Naive thymus-derived CD8-positive, alpha-beta T cell (primary cell): ENCODE measurements around the gene SLC4A3. TPM values are rescaled to one million over a fixed set of nuclear protein-coding genes. Genes with fewer than 3 reads are reported as not detected.

Experiments used
- polyA plus RNA-seq, 3 donors: library from polyadenylated mRNA; unstranded; fragments of 300-500 nt; fragmentation: Illumina TruSeq; gene quantifications; one replicate each; pipeline ENCODE4 v1.2.3, GENCODE V29; 2021
- total RNA-seq, 8 experiments: library from RNA in 2 of 8; stranded (reverse) in 2 of 8; gene quantifications; one replicate each; pipeline ENCODE4 v1.2.3 and lab custom pipeline; 2021 to 2026

Gene SLC4A3
- total and polyA plus RNA-seq, 5 experiments from 2014 or later: 0.19 to 0.36 TPM; not detected in 3

Other genes starting within 250 kb of the SLC4A3 start
- 10 to 100 TPM; 81.9 to 89.1 TPM for gene DNPEP, start 239.7 kb upstream of the SLC4A3 start, total RNA-seq
- 10 to 100 TPM; 51.2 to 62.6 (median 53.1) TPM for gene DNPEP, start 239.7 kb upstream of the SLC4A3 start, polyA plus RNA-seq
- not detected for gene DES, start 209.3 kb upstream of the SLC4A3 start, total RNA-seq
- gene DES, start 209.3 kb upstream of the SLC4A3 start, polyA plus RNA-seq: not detected
- 10 to 100 TPM; 20.3 to 22.5 TPM for gene SPEG, start 192.8 kb upstream of the SLC4A3 start, total RNA-seq
- 1 to 10 TPM; 1.6 to 3.0 (median 2.7) TPM for gene SPEG, start 192.8 kb upstream of the SLC4A3 start, polyA plus RNA-seq
- gene GMPPA, start 128.7 kb upstream of the SLC4A3 start, total RNA-seq: 10 to 100 TPM; 22.5 to 26.9 TPM
- 10 to 100 TPM; 12.1 to 22.0 (median 17.0) TPM for gene GMPPA, start 128.7 kb upstream of the SLC4A3 start, polyA plus RNA-seq
- gene ASIC4, start 113.1 kb upstream of the SLC4A3 start, total RNA-seq: under 1 TPM; 0.21 to 0.30 TPM
- gene ASIC4, start 113.1 kb upstream of the SLC4A3 start, polyA plus RNA-seq: not detected
- gene CHPF, start 83.8 kb upstream of the SLC4A3 start, total RNA-seq: 1 to 10 TPM; 3.7 to 3.8 TPM
- 1 to 10 TPM; 3.8 to 4.2 (median 4.2) TPM for gene CHPF, start 83.8 kb upstream of the SLC4A3 start, polyA plus RNA-seq
- under 1 TPM; 0.36 to 0.49 TPM for gene TMEM198, start 83.6 kb upstream of the SLC4A3 start, total RNA-seq
- gene TMEM198, start 83.6 kb upstream of the SLC4A3 start, polyA plus RNA-seq: under 1 TPM in 1 of 3 donors, not detected in 2; 0.21 TPM
- gene OBSL1, start 56.1 kb upstream of the SLC4A3 start, total RNA-seq: 1 to 10 TPM in 1 of 2 experiments, under 1 TPM in 1; 0.96 to 1.1 TPM
- not detected for gene OBSL1, start 56.1 kb upstream of the SLC4A3 start, polyA plus RNA-seq
- gene INHA, start 55.3 kb upstream of the SLC4A3 start, total RNA-seq: not detected
- gene INHA, start 55.3 kb upstream of the SLC4A3 start, polyA plus RNA-seq: not detected
- 10 to 100 TPM; 42.7 to 50.2 TPM for gene STK11IP, start 29.8 kb upstream of the SLC4A3 start, total RNA-seq
- gene STK11IP, start 29.8 kb upstream of the SLC4A3 start, polyA plus RNA-seq: 1 to 10 TPM; 5.4 to 9.3 (median 6.6) TPM